ENCODE results near the gene ACBD4.

ACBD4 gene

GRCh38 chr17:45104907-45105624 lies 30.4 kb upstream of the ACBD4 start:
- DNase-seq, result no peak

GRCh38 chr17:45106096-45106495 lies 29.4 kb upstream of the ACBD4 start:
- DNase-seq, result no peak

- DNase-seq, result no peak
Measured at GRCh38 chr17:45106582-45106981, 28.9 kb upstream of the ACBD4 start.

DNA sequence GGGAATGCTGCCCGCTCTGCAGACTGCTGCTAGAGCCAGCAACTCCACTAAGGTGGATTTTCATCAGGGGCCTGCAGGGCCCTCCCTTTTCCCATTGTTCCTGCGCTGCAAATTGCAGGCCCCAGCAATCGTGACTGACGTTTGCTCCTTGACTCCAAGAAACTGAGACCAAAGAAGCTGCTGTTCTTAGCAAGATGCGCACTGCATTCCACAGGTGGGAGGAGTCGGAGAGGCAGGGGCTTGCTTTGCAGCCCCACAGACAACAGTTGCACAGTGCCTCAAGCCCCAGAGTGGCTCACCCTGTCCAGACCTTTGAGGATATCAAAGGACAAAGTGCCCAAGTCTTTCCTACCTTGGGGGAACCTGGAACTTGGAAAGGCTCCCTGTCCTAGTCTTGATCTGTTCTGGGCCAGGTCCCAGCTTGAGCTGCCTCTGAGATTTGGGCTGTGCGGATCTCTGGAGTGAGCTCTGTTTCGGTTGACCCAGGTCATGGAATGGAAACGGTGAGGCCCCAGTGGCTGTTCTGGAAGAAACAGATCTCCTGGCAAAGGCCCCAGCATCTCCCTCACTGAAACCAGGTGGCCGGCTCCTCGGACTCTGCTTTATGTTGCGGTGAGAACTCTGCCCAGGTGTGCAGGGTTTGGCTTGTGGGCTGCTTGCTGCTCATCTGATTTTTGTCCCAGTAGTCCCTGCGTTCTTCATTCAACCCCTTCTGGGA lies 28.0 kb upstream of the ACBD4 start:
- no peak for DNase-seq

DNA sequence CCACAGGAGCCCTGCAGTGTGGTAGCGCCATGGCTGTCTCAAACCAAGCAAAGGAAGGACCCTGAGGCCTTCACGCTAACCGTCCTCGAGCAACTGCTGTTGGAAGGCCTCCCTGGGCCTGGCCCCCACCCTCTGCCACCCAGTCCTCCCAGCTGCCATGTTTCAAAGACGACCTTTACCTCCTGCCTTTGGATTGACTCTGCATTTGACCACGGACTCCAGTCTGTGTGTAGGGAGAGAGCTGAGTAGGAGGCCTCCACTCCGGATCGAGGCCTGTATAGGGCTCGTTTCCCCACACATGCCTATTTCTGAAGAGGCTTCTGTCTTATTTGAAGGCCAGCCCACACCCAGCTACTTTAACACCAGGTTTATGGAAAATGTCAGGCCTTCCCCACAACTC lies 27.4 kb upstream of the ACBD4 start:
- DNase-seq, result no peak

DNA sequence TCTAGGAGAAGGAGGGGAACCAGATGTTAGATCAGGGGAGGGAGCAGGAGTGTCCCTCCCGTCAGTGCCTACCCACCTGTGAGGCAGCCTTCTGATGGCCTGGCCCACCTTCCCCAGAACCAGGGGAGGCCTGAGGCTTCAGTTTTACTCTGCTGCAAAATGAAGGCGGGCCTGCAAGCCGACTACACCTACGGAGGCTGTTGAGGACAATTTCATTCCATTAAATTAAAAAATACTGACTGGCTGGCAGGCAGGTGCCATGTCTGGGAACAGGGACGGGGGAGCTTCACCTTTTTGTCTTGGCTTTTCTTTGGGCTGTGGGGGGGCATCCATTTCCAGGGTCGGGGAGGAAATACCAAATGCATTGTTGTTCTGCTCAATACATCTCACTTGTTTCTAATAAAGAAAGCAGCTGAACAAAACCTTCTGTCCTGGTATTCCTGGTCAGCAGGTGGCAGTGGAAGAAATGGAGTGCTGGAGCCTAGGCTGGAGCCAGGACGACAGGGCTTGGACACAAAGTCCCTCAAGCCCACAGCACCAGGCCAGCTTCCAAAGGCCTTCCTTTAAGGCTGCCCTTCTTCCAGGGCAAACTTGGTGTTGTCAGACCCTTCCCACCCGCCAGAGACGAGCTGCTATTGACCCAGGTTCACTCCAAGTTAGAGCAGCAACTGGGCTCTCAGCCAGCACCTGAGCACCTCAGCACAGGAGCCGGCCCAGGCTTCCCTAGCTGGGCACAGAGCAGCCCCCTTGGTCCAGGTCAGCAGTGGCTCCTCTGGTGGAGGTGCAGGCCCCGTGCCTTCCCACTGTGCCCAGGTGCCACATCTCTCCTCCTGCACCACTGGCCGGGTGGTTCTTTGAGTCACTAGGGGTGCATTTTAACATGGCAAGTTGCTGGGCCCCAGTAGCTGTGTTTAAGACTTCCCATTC lies 26.6 kb upstream of the ACBD4 start:
- no peak for DNase-seq

- no peak for DNase-seq
Measured at GRCh38 chr17:45110676-45111611, 24.5 kb upstream of the ACBD4 start.

- no peak for DNase-seq
Measured at GRCh38 chr17:45111850-45112249, 23.6 kb upstream of the ACBD4 start.

GRCh38 chr17:45112559-45113423 lies 22.7 kb upstream of the ACBD4 start:
- DNase-seq, result no peak

GRCh38 chr17:45113424-45113754 lies 22.1 kb upstream of the ACBD4 start:
- DNase-seq, result no peak

- DNase-seq, result no peak
Measured at GRCh38 chr17:45114117-45114932, 21.2 kb upstream of the ACBD4 start.

- no peak for DNase-seq
Measured at GRCh38 chr17:45115015-45115625, 20.4 kb upstream of the ACBD4 start.

DNA sequence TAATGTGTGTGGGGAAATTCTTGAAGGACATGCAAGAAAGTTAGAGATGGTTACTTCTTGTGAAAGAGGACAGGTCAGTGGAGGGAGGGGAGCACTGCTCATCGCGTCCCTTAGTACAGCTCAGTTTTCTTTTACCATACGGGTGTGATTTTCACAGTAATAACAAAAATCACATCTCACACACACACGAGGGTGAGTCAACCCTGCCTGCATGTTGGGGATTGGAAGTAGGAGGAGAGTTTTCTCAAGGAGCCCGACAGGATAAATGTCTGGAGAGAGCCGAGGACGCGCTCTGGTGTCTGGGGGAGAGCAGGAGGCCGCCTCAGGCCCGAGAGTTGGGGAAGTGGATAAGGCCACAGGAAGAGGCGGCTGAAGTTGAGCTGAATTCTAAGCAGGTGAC lies 19.6 kb upstream of the ACBD4 start:
- DNase-seq, result no peak

DNA sequence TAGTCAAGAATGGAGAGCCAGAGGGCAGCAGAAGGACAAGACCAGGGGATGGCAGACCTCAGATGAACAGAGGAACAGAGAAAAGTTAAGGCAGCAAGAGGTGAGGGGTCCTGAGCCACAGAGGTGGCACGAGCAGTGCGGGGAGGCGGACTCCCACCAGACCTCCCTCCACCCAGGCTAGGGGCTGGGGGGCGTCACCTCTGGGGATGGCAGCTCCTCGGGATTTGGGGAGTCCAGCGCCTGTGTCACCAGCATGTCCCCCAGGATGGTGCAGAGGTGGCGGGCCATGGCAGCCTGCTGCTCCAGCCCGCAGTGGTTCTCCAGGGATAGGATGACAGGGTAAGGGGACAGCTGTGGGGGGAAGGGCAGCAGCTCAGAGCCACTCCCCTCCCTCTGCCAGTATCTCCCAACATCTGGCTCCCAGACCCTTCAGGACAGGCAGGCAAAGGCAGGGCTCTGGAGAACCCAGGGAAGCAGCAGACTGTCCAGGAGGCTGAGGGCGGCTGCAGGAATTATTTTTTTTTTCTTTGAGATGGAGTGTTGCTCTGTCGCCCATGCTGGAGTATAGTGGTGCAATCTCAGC lies 19.0 kb upstream of the ACBD4 start:
- no peak for DNase-seq

DNA sequence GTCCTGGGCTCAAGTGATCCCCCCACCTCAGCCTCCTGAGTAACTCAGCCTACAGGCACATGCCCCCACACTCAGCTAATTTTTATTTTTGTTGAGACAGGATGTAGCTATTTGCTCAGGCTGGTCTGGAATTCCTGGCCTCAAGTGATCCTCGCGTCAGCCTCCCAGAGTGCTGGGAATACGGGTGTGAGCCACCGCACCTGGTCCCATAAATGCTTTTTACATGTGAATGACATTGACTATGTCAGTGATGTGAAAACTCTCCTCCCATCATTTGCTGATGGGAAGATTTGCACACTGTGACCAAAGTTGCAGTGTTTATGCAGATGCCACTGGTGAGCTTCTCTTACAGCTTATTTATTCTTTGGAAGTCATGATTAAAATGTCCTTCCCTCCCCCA lies 18.2 kb upstream of the ACBD4 start:
- no peak for DNase-seq

GRCh38 chr17:45117848-45118646 lies 17.4 kb upstream of the ACBD4 start:
- no peak for DNase-seq

GRCh38 chr17:45118691-45119090 lies 16.8 kb upstream of the ACBD4 start:
- DNase-seq, result no peak

DNA sequence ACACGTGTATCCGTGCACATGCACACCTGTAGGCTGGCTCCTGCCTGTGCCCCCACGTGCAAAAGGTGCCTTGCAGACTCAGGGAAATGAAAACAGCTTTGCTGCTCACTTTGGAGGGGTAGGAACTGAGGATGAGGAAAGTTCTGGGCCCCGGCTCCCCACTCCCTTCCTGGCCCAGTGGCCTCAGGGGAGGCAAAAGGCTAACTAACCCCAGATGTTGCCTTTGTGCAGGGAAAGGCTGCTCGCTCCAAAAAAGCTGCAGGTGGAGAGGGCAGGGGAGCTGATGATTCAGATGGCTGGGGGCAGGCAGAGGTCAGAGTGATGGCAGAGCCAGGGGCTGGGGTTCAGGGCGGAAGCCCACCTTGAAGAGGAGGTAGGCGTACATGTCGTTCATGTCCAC lies 15.5 kb upstream of the ACBD4 start:
- no peak for DNase-seq

- DNase-seq, result no peak
Measured at GRCh38 chr17:45120558-45120957, 14.9 kb upstream of the ACBD4 start.
